Measurements from ENCODE around the gene YES1.
"Not testable (repeated sequence)": the region's sequence is repeated elsewhere in the genome, so short reads cannot be mapped to it uniquely, and the experiment has no call there.

The YES1 gene

DNA sequence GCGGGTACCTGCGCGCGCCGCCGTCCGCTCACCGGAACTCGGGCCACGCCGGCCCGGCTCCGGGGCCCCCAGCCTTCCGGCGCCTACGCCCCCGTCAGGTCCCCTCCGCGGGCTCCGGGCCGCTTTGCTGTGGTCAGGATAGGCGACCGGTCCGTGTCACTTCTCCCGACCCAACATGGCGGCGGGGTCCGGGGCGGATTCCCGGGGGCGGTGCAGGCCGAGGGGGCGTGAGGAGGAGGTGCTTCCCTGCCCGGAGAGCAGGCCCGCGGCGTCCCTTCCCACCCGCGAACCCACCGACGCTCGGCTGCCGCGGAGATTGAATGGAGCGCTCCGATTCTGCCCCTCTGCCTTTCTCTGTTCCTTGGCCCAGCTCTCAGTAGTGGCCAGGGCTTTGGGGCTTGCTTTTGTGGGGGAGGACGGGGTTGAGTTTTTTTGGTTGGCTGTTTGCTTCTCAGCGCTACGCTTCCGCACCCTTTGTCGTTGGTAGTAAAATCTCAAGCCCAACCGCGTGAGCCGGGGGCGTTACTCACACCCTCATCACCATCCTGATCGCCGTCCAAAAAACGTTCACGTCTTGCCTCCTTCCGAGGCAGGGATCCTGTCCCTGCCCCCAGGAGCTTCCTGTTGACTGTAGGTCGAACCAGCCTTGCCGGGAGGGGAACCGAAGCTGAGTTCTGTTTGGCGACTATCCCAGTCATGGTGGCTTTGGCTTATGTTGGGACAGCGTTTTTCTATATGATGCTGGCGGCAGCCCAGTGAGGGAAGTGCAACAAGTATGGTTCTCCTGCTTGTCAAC lies 532 bp upstream of the YES1 start:
- Mint-ChIP-seq H3K9me3 (no peaks in the 10 kb centered on the region), H3K27ac (peak overlapping the region; percentile 98 to 100 (median 100)), H3K4me3 (peak overlapping the region; percentile 96 to 98 (median 97)), H3K36me3 (ENCODE audit: low read depth) (no peaks in the 10 kb centered on the region), H3K4me1 (peaks cover 43% of the 10 kb centered on the region), H3K27me3 (ENCODE audit: low read depth) (no peaks in the 10 kb centered on the region)
- TF ChIP-seq, protein P1, sequence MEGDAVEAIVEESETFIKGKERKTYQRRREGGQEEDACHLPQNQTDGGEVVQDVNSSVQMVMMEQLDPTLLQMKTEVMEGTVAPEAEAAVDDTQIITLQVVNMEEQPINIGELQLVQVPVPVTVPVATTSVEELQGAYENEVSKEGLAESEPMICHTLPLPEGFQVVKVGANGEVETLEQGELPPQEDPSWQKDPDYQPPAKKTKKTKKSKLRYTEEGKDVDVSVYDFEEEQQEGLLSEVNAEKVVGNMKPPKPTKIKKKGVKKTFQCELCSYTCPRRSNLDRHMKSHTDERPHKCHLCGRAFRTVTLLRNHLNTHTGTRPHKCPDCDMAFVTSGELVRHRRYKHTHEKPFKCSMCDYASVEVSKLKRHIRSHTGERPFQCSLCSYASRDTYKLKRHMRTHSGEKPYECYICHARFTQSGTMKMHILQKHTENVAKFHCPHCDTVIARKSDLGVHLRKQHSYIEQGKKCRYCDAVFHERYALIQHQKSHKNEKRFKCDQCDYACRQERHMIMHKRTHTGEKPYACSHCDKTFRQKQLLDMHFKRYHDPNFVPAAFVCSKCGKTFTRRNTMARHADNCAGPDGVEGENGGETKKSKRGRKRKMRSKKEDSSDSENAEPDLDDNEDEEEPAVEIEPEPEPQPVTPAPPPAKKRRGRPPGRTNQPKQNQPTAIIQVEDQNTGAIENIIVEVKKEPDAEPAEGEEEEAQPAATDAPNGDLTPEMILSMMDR (IDR thresholded peaks at IDR 0.05; ENCODE audit: unreplicated experiment in 3 of 3): no peak

DNA sequence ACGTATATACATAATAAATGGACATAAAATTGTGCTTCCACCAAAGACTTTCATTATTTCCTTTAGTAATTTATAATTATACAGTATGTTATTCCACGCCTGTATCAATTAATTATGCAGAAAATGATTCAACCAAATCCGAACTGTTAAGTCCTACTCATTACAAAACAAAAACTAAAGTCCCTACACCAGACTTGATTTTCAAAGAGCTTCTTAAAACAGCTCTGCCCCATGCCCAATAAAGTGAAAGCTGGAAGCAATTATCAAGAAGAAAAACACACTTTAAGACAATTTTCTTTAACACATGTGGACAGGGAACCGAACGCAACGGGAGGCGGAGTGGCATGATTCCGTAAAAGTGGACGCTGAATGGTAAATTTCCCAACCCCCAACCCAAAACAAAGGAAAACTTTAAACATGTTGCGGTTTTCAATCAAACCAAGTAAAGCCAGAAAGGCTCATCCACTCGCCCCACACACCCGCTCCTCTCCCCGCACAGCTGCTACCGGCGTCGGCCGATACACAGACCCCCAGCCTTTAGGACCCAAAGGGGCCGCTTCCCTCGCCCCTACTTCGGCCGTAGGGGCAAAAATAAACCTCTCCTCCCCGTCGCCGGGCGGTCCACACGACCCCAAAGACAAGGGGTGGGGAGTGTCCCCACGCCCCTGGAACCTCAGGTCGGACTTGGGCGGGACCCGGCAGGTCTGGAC lies 705 bp downstream of the YES1 start:
- H3K27ac Mint-ChIP-seq: peak overlapping the region; percentile 97 to 99 (median 98)
- TF ChIP-seq, protein P1 (IDR thresholded peaks at IDR 0.05; ENCODE audit: unreplicated experiment in 3 of 3): no peak
- H3K36me3 Mint-ChIP-seq (ENCODE audit: low read depth): no peaks in the 10 kb centered on the region
- no peaks in the 10 kb centered on the region for H3K27me3 Mint-ChIP-seq (ENCODE audit: low read depth)
- peak overlapping the region; percentile 97 to 99 (median 97) for H3K4me3 Mint-ChIP-seq
- H3K9me3 Mint-ChIP-seq: no peaks in the 10 kb centered on the region
- peaks cover 53% of the 10 kb centered on the region for H3K4me1 Mint-ChIP-seq

DNA sequence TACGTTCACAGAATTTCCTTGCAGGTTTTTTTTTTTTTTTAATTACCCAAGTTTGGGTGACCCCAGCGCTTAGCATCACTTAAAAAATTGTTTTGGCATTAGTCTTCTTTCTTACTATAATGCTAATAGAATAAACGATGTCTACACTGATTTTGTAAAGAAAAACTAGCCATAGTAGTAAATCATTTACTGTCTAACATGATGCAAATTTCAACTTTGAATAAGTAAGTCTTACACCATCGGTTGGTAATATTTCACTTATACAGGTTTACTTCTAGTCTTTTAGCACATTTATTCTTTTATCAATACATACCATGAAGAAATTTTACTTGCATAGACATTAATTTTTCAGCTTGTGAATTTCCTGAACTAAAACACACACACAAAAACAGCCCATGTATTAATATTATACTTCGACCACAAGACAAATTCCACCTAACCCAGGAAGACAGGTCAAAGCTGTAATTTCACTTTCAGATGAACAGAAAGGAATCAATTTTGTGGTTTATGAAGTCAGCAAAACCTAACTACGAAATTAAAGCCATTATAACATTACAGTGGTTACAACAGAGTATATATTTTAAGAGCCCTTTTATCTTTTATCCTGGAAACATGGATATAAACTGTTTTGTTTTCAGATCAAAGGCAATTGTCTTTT lies 1.9 kb downstream of the YES1 start:
- H3K27me3 Mint-ChIP-seq (ENCODE audit: low read depth): no peaks in the 10 kb centered on the region
- H3K4me1 Mint-ChIP-seq: peaks cover 65% of the 10 kb centered on the region
- H3K27ac Mint-ChIP-seq: peak overlapping the region; percentile 97 to 99 (median 98)
- TF ChIP-seq, protein P1 (IDR thresholded peaks at IDR 0.05; ENCODE audit: unreplicated experiment in 3 of 3): no peak
- peak overlapping the region; percentile 97 to 99 (median 97) for H3K4me3 Mint-ChIP-seq
- H3K36me3 Mint-ChIP-seq (ENCODE audit: low read depth): no peaks in the 10 kb centered on the region
- H3K9me3 Mint-ChIP-seq: no peaks in the 10 kb centered on the region

DNA sequence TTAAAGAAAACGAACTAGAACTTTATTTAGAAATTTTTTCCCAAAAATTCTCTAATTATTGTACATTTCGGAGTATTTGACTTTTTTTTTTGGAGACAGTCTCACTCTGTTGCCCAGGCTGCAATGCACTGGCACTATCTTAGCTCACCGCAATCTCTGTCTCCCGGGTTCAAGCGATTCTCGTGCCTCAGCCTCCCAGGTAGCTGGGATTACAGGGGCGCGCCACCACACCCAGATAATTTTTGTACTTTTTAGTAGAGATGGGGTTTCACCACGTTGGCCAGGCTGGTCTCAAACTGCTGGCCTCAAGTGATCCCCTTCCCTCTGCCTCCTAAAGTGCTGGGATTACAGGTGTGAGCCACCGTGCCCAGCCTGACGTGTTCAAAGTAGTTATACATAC lies 2.8 kb downstream of the YES1 start:
- not testable (repeated sequence) for H3K36me3 Mint-ChIP-seq (ENCODE audit: low read depth); H3K9me3 Mint-ChIP-seq; H3K27me3 Mint-ChIP-seq (ENCODE audit: low read depth)
- Mint-ChIP-seq H3K27ac (peak overlapping the region; percentile 97 to 99 (median 98)), H3K4me3 (peak overlapping the region; percentile 97 to 99 (median 97)), H3K4me1 (peaks cover 67% of the 10 kb centered on the region)

DNA sequence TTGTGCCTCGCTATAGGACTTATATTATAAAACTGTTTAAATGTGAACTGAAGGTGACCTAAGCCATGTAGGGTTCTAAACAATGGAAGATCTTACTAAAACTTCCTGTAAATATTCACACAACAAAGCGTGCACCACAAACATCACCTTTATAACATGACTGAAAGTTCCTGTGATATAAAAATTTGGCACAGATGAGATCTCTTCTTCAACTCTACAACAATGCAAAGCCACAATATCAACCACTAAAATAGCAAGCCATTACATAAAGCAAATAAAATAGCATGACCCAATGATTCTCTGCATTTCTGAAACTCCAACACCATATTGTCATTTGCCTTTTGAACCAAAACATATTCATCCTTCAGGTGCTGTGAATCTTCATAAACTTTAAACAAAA lies 3.5 kb downstream of the YES1 start:
- Mint-ChIP-seq H3K27me3 (ENCODE audit: low read depth) (no peaks in the 10 kb centered on the region), H3K36me3 (ENCODE audit: low read depth) (no peaks in the 10 kb centered on the region), H3K27ac (peak overlapping the region; percentile 86 to 97 (median 88)), H3K4me1 (peaks cover 68% of the 10 kb centered on the region), H3K9me3 (no peaks in the 10 kb centered on the region), H3K4me3 (peak overlapping the region; percentile 17 to 80 (median 35))
- TF ChIP-seq, protein P1 (IDR thresholded peaks at IDR 0.05; ENCODE audit: unreplicated experiment in 3 of 3): no peak

DNA sequence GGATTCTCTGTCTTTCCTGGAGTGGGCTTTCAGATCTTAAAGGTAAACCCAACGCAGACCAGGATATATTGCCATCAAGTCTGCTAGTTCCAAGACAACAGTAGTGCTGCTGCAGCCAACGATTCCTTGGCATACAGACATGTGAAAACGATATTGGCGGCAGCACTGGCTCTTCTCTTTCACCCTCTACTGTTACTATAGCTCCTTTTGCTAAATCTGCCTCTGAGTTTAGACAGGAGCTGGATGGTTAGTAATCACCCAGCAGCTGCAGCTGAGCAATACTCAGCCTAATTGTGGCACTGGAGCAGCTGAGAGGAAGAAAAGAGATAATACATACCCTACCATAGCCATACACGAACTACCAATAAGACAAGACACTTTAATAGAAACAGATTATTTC lies 4.0 kb downstream of the YES1 start:
- TF ChIP-seq, protein P1 (IDR thresholded peaks at IDR 0.05; ENCODE audit: unreplicated experiment in 3 of 3): no peak
- Mint-ChIP-seq H3K27ac (peak overlapping the region; percentile 86 to 97 (median 88)), H3K9me3 (no peaks in the 10 kb centered on the region), H3K4me3 (peak overlapping the region in 2 of 3 experiments; percentile 35 to 80), H3K36me3 (ENCODE audit: low read depth) (no peaks in the 10 kb centered on the region), H3K27me3 (ENCODE audit: low read depth) (no peaks in the 10 kb centered on the region), H3K4me1 (peaks cover 67% of the 10 kb centered on the region)
